K562 treated with DMSO at 1 percent for 48 hours (cell line): ENCODE results near the gene SLC10A4. TPM values are rescaled to one million over a fixed set of nuclear protein-coding genes. Genes with fewer than 3 reads are reported as not detected.

Source experiments
- total RNA-seq: library from RNA; unstranded; fragments of 300-600 nt; gene quantifications from 2 replicates; pipeline ENCODE4 v1.2.3, GENCODE V29; 2022; ENCODE audit warnings: low replicate concordance; ENCODE audit errors: extremely low read depth

The SLC10A4 gene
- not detected in 2 replicates for total RNA-seq

GRCh38 chr4:48483006-48483776, at the start of gene SLC10A4:
SLC10A4 (plus strand) TSS chr4:48483343; CDS start chr4:48483562, 219 bp downstream.

GRCh38 chr4:48490012-48490679, 7.0 kb downstream of the SLC10A4 start, which contains the start of gene ZAR1:
ZAR1 (plus strand) TSS chr4:48490252; CDS start chr4:48490292, 40 bp downstream.

Other genes starting within 250 kb of the SLC10A4 start
- gene TEC, start 213.5 kb upstream of the SLC10A4 start, total RNA-seq: not detected in 2 replicates
- gene SLAIN2, start 141.8 kb upstream of the SLC10A4 start, total RNA-seq: 56.3 TPM in 1 of 2 replicates, not detected in the other
- not detected in 2 replicates for gene ZAR1, start 6.9 kb downstream of the SLC10A4 start, total RNA-seq